Activated CD8-positive, alpha-beta T cell treated with anti-CD3 and anti-CD28 coated beads for 36 hours (primary cell): Measurements from ENCODE around the gene GPR173. TPM values are rescaled to one million over a fixed set of nuclear protein-coding genes. Genes with fewer than 3 reads are reported as not detected.

Experiments
- ATAC-seq: fragments of 200-7000 bp; cut with Tn5 transposase; one replicate; pipeline ENCODE4 v1.10.0; 2021; ENCODE audit warnings: mild to moderate bottlenecking, moderate library complexity
- CTCF ChIA-PET: fragments of 350-600 bp; sonication (Branson Sonifier 250); formaldehyde crosslinking; loops from one replicate; lab custom pipeline; 2021; ENCODE audit warnings: antibody characterized with exemption; lab: Charles Lee
- POLR2A ChIA-PET: fragments of 350-600 bp; sonication (Branson Sonifier 250); formaldehyde crosslinking; loops from one replicate; lab custom pipeline; 2021; ENCODE audit warnings: antibody characterized with exemption; lab: Charles Lee
- DNase-seq: peaks from one replicate; pipeline ENCODE4 v3.0.0-alpha.2; 2020
- H3K27ac Mint-ChIP-seq: one replicate; pipeline ENCODE4 v1.8.0; 2021; ENCODE audit warnings: mild to moderate bottlenecking, mixed read lengths
- H3K27me3 Mint-ChIP-seq: one replicate; pipeline ENCODE4 v1.8.0; 2021; ENCODE audit warnings: mixed read lengths
- H3K36me3 Mint-ChIP-seq: one replicate; pipeline ENCODE4 v1.8.0; 2021; ENCODE audit warnings: low read depth, mixed read lengths
- H3K4me1 Mint-ChIP-seq: one replicate; pipeline ENCODE4 v1.8.0; 2021; ENCODE audit warnings: low read depth, mixed read lengths
- H3K4me3 Mint-ChIP-seq: one replicate; pipeline ENCODE4 v1.8.0; 2021; ENCODE audit warnings: mild to moderate bottlenecking, moderate library complexity, mixed read lengths
- H3K9me3 Mint-ChIP-seq: one replicate; pipeline ENCODE4 v1.8.0; 2021; ENCODE audit warnings: mixed read lengths
- intact Hi-C: fragments of 100-400 bp; cut with micrococcal nuclease; formaldehyde crosslinking; loops from one replicate; pipeline ENCODE4 v1.10.0; 2022
- total RNA-seq, 2 experiments: library from RNA; stranded (reverse); gene quantifications; one replicate each; pipeline ENCODE4 v1.2.3, GENCODE V29; 2021
- TF ChIP-seq, protein P1 (sequence below): fragments of 200-600 bp; IDR thresholded peaks from one replicate; pipeline ENCODE4 v1.8.0; 2022; ENCODE audit warnings: antibody characterized with exemption, mild to moderate bottlenecking

The GPR173 gene
- total RNA-seq, 2 experiments from 2014 or later: 0.36 to 0.70 TPM

DNA sequence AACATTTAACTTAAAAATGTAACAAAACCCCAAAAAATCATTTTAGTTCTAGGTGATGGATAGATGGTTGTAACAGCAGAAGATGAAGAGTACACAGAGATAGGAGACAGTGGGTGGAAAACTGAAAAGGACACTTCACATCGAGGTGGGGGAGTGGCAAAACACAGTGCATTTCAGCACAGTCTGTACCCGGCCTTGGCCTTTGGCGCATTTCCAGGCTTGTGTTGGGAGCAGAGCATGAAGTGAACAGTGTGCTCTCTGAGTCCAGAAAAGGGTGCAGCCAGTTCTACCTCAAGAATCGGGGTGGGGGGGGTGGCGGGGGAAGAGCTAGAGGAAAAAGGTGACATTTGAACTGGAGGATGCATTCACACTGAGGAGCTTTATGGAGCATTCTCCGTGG, 37.9 kb downstream of the GPR173 start:
- no peak for DNase-seq
- Mint-ChIP-seq H3K27me3 (no peaks in the 10 kb centered on the region), H3K4me3 (no peak overlapping the region), H3K36me3 (peaks cover 51% of the 10 kb centered on the region), H3K27ac (peak overlapping the region; percentile 56), H3K4me1 (peaks cover 53% of the 10 kb centered on the region), H3K9me3 (no peaks in the 10 kb centered on the region)
- POLR2A ChIA-PET: interaction anchor here (1.2 kb wide), 1 partner anchor 15 kb away, joined by 3 read pairs; no protein-coding TSS in a partner anchor
- TF ChIP-seq, protein P1, sequence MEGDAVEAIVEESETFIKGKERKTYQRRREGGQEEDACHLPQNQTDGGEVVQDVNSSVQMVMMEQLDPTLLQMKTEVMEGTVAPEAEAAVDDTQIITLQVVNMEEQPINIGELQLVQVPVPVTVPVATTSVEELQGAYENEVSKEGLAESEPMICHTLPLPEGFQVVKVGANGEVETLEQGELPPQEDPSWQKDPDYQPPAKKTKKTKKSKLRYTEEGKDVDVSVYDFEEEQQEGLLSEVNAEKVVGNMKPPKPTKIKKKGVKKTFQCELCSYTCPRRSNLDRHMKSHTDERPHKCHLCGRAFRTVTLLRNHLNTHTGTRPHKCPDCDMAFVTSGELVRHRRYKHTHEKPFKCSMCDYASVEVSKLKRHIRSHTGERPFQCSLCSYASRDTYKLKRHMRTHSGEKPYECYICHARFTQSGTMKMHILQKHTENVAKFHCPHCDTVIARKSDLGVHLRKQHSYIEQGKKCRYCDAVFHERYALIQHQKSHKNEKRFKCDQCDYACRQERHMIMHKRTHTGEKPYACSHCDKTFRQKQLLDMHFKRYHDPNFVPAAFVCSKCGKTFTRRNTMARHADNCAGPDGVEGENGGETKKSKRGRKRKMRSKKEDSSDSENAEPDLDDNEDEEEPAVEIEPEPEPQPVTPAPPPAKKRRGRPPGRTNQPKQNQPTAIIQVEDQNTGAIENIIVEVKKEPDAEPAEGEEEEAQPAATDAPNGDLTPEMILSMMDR: no peak
- CTCF ChIA-PET: no interaction called here
- intact Hi-C loops: no loop called here
- ATAC-seq: no peak

DNA sequence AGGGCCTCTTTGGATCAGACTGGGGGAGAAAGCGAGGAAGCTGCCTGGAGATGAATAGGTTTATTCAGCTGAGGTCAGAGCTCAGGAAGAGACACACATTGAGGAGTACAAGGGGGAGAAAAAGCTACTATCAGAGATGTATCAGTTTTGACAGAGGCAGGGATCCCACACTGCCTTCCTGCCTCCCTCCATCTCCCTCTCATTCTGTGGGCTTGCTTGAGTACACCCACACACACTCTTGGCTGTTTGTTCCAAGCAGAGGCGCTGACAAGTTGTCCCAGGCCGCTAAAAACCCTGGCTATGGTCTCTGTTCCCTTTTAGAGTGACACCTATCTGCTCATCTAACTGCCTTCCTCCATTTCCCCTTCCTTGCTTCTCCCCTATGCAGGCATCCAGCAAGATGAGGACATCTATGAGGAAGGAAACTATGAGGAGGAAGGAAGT, 38.8 kb downstream of the GPR173 start:
- TF ChIP-seq, protein P1: no peak
- peaks cover 51% of the 10 kb centered on the region for H3K36me3 Mint-ChIP-seq
- peak overlapping the region; percentile 94 for H3K27ac Mint-ChIP-seq
- peaks cover 53% of the 10 kb centered on the region for H3K4me1 Mint-ChIP-seq
- H3K27me3 Mint-ChIP-seq: no peaks in the 10 kb centered on the region
- no peak for ATAC-seq
- ChIA-PET POLR2A (interaction anchor here (1.2 kb wide), 1 partner anchor 15 kb away, joined by 3 read pairs; no protein-coding TSS in a partner anchor), CTCF (interaction anchor here (2.7 kb wide), 1 partner anchor 17 kb away, joined by 8 read pairs; no protein-coding TSS in a partner anchor)
- H3K4me3 Mint-ChIP-seq: peak overlapping the region; percentile 75
- no peak for DNase-seq
- H3K9me3 Mint-ChIP-seq: no peaks in the 10 kb centered on the region
- intact Hi-C loops: no loop called here

GRCh38 chrX:53088136-53088974, 39.8 kb downstream of the GPR173 start:
- intact Hi-C loops: loop anchor here (2.0 kb wide), 1 partner anchor 18 kb away; no protein-coding TSS in a partner anchor
- DNase-seq (peak; percentile 89), ATAC-seq (peak; percentile 74)
- TF ChIP-seq, protein P1: no peak
- POLR2A ChIA-PET: no interaction called here
- Mint-ChIP-seq H3K9me3 (no peaks in the 10 kb centered on the region), H3K27me3 (no peaks in the 10 kb centered on the region), H3K4me3 (peak overlapping the region; percentile 75), H3K36me3 (peaks cover 44% of the 10 kb centered on the region), H3K27ac (peak overlapping the region; percentile 94), H3K4me1 (peaks cover 53% of the 10 kb centered on the region)
- CTCF ChIA-PET: interaction anchor here (2.1 to 2.7 kb wide), 2 partner anchors 16 to 18 kb away, joined by 8 to 20 read pairs; no protein-coding TSS in a partner anchor

DNA sequence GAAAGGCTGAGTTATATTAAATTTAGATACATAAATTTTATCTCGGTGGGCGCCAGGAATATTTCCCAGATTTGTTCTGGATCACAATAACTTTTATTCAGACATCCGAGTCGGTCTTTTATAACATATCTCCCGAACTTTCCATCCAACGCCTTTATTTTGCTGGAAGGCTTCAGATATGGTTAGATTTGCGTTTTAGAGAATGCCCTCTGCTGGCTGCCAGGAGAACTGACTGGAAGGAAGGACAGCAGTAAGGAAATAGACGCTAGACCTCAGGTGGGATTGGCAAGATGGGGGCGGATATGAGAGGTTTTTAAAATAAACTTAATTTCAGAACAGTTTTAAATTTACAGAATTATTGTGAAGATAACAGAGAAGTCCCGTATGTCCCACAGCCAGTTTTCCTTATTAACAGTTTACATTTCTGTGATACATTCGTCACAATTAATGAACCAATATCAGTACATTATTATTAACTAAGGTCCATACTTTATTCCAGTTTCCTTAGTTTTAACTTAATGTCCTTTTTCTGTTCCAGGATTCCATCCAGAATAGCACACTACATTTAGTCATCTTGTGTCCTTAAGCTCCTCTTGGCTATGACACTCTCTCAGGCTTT, 40.7 kb downstream of the GPR173 start:
- TF ChIP-seq, protein P1: peak; percentile 78
- Mint-ChIP-seq H3K27ac (peak overlapping the region; percentile 94), H3K4me3 (peak overlapping the region; percentile 75), H3K4me1 (peaks cover 44% of the 10 kb centered on the region), H3K9me3 (no peaks in the 10 kb centered on the region), H3K36me3 (peaks cover 34% of the 10 kb centered on the region), H3K27me3 (no peaks in the 10 kb centered on the region)
- DNase-seq (peak; percentile 50), ATAC-seq (no peak)
- ChIA-PET POLR2A (interaction anchor here (0.6 kb wide), 1 partner anchor 137 kb away, joined by 3 read pairs; no protein-coding TSS in a partner anchor), CTCF (interaction anchor here (0.9 to 2.7 kb wide), 3 partner anchors 17 to 93 kb away, joined by 3 to 20 read pairs (median 8); no protein-coding TSS in a partner anchor)
- intact Hi-C loops: loop anchor here (2.0 kb wide), 1 partner anchor 19 kb away; no protein-coding TSS in a partner anchor
